ENCODE measurements around the gene PSME4. TPM values are rescaled to one million over a fixed set of nuclear protein-coding genes. Genes with fewer than 3 reads are reported as not detected.
A peak's percentile ranks its signal among the peaks of the same experiment; 100 is the strongest.
"Not testable (repeated sequence)": the region's sequence is repeated elsewhere in the genome, so short reads cannot be mapped to it uniquely, and the experiment has no call there.

The PSME4 gene
- total RNA-seq, 2 donors from 2014 or later, result 50.1 to 56.0 TPM

DNA sequence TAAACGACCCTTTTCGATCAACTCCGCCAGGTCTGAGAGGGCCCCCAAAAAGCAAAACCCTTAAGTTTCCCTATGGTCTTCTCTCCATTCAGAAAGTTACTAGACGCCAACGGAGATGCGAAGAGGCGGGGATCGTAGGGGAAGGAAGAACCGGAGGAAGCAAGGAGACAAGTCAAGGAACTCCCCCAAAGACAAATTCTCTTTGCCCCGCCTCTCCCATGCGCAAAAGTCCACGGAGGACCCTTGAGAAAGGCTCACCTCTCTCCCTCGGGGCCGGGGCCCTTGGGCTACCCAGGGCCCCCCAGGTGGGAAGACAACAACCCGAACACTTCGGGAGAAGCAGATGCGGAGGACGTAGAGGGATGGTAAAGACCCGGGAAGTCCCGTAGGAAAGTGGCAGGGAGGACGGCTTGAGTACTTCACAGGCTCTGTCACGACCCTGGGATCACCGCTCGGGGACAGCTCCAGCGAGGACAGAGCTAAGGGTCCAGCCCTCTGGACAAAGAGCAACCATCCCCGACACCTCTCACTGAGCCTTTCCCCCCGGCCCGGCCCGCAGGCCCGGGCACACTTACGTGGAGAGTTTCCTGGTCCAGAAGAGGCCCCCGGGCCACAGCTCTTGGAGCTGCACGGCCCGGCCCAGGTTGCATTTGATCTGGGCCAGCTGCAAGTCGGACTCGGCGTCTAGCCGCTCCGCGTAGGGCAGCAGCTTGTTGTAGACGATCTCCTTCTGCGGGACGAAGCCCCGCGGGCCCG, 647 bp downstream of the PSME4 start:
- TF ChIP-seq, protein P1, sequence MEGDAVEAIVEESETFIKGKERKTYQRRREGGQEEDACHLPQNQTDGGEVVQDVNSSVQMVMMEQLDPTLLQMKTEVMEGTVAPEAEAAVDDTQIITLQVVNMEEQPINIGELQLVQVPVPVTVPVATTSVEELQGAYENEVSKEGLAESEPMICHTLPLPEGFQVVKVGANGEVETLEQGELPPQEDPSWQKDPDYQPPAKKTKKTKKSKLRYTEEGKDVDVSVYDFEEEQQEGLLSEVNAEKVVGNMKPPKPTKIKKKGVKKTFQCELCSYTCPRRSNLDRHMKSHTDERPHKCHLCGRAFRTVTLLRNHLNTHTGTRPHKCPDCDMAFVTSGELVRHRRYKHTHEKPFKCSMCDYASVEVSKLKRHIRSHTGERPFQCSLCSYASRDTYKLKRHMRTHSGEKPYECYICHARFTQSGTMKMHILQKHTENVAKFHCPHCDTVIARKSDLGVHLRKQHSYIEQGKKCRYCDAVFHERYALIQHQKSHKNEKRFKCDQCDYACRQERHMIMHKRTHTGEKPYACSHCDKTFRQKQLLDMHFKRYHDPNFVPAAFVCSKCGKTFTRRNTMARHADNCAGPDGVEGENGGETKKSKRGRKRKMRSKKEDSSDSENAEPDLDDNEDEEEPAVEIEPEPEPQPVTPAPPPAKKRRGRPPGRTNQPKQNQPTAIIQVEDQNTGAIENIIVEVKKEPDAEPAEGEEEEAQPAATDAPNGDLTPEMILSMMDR (IDR thresholded peaks at IDR 0.05), result no peak
- H3K9me3 ChIP-seq, result no peaks in the 10 kb centered on the region
- peak overlapping the region; percentile 98 for H3K4me3 ChIP-seq
- ATAC-seq (ENCODE audit: insufficient number of reproducible peaks, low FRiP score, low read depth) (no peak), DNase-seq (ENCODE audit: low spot score) (peak; percentile 7)
- H3K27ac ChIP-seq, result peak overlapping the region; percentile 99
- no peaks in the 10 kb centered on the region for H3K27me3 ChIP-seq (replicated peaks; ENCODE audit: insufficient read depth)
- H3K4me1 ChIP-seq (ENCODE audit: control insufficient read depth in 1 of 2, low read depth in 2 of 2), result peaks cover 15 to 47% of the 10 kb centered on the region in 2 donors
- peaks cover 8% of the 10 kb centered on the region for H3K36me3 ChIP-seq

DNA sequence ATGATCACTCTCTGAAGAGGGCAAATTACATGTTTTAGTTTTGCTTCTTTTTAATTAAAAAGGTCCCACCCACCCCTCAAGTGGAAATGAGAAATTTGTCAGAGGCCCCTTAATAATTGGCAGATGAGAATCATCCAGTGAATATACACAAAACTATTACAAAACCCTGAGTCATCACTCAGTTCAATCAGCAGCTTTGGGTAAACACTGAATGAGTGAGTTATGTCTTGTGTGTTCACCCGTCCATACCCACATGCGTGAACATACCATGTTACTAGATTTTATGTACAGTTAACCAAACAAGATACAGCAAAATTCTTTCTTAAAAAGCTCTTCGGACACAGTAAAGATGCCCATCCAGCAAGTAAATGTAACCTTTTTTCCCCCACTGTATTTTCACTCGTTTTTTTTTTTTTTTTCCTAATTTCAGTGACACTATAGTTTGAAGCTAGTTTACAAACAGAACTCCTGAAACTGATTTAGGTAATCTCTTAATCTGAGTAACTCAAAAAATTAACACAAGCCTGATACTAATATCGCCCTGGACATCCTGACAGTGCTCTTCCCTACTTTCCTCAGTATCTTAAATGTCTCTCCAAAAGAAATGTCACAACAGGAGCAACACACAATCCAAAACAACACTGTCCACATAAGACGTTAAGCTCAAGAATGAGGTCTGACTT, 1.4 kb downstream of the PSME4 start:
- no peaks in the 10 kb centered on the region for H3K27me3 ChIP-seq (replicated peaks; ENCODE audit: insufficient read depth)
- H3K9me3 ChIP-seq, result no peaks in the 10 kb centered on the region
- ATAC-seq (ENCODE audit: insufficient number of reproducible peaks, low FRiP score, low read depth) (no peak), DNase-seq (ENCODE audit: low spot score) (no peak)
- TF ChIP-seq, protein P1 (IDR thresholded peaks at IDR 0.05), result no peak
- peaks cover 21 to 54% of the 10 kb centered on the region in 2 donors for H3K4me1 ChIP-seq (ENCODE audit: control insufficient read depth in 1 of 2, low read depth in 2 of 2)
- peak overlapping the region; percentile 99 for H3K27ac ChIP-seq
- H3K4me3 ChIP-seq, result peak overlapping the region; percentile 98
- peaks cover 5% of the 10 kb centered on the region for H3K36me3 ChIP-seq

DNA sequence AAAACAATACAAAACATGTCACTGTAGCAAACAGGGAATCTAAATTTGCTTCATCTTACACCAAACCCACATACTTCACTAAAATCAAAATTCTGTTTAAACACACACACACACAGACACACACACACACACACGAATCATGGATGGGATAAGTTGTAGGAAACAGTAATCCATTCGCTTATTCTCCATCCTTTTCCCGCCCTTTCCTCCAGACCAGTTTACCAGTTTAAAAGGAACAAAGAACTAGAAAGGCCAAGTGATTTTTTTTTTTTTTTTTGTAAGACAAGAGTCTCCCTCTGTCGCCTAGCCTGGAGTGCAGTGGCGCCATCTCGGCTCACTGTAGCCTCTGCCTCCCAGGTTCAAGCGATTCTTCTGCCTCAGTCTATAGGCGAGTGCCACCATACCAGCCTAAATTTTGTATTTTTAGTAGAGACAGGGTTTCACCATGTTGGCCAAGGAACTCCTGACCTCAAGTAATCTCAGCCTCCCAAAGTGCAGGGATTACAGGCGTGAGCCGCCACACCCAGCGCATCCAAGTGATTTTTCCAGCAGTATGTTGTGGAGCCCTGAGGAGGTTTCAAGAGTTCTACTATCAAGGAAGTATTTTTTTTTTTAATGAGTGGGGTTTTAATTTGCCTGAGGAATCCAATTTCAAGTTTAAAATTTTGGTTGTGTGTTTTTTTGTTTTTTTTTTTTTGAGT, 5.7 kb downstream of the PSME4 start:
- Histone ChIP-seq H3K27me3 (replicated peaks; ENCODE audit: insufficient read depth) (no peaks in the 10 kb centered on the region), H3K36me3 (no peaks in the 10 kb centered on the region), H3K27ac (no peak overlapping the region), H3K9me3 (no peaks in the 10 kb centered on the region), H3K4me1 (ENCODE audit: control insufficient read depth in 1 of 2, low read depth in 2 of 2) (peaks cover 31 to 74% of the 10 kb centered on the region in 2 donors), H3K4me3 (no peak overlapping the region)
- TF ChIP-seq, protein P1 (IDR thresholded peaks at IDR 0.05), result no peak
- ATAC-seq (ENCODE audit: insufficient number of reproducible peaks, low FRiP score, low read depth) (no peak), DNase-seq (ENCODE audit: low spot score) (no peak)

DNA sequence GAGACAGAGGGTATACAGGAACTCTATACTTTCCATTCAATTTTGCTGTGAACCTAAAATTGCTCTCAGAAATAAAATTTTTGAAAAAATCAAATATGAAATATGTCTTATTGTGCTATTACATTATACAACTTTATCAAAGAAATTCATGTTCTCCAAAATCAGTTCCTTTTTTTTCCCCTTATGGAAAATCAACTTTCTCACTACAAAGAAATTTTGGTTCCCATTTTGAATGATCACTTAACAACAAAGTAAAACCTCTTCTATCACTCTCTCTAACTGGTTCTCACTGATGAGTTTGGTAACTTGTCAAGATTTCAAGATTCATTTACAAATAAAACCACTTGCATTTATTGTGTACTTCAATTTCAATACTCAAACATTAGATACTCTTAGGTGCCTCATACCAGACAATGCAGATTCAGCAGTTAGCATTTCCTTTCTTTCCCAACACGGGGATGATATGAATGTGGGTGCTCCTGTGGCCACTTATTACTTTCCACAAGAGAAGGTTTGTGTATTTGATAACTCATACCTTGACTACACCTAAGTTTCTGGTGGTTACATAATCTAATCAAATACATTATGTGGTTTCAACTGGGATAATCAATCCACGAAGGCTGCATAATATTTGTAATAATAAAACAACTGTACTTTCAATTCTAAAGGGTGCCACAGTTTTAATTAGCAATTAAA, 6.4 kb downstream of the PSME4 start:
- Histone ChIP-seq H3K4me1 (ENCODE audit: control insufficient read depth in 1 of 2, low read depth in 2 of 2) (peaks cover 31 to 74% of the 10 kb centered on the region in 2 donors), H3K9me3 (no peaks in the 10 kb centered on the region), H3K36me3 (no peaks in the 10 kb centered on the region), H3K27me3 (replicated peaks; ENCODE audit: insufficient read depth) (no peaks in the 10 kb centered on the region), H3K27ac (no peak overlapping the region), H3K4me3 (no peak overlapping the region)
- TF ChIP-seq, protein P1 (IDR thresholded peaks at IDR 0.05), result no peak
- no peak for DNase-seq (ENCODE audit: low spot score)
- ATAC-seq (ENCODE audit: insufficient number of reproducible peaks, low FRiP score, low read depth), result no peak

DNA sequence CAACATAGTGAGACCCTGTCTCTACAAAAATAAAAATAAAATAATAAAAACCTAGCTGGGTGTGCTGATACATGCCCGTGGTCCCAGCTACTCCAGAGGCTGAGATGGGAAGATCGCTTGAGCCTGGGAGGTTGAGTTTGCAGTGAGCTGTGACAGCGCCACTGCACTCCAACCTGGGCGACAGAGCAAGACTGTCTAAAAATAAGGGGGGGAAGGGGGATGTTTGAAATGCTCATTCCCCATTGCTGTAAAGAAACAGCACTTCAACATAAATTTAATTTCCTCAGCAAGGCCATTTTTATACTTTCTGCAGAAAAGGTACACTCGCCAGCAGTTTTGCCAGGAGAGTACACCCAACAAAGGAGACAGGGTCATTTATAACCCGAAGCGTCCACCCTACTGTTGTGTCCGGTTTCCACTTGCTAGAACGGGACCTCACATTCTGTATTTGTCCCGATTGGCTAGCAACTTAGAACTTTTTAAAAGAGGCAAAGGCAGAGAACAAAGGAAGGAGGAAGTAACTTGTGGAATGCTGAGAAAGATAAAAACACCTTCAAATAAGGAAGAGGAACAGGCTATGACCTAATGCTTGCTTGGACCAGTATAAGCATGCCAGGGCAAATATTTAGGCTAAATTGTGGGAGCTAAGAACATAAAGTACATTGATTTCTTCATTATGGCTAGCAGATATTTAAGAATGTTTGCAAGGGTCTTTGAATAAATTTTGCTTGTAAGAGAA, 9.1 kb downstream of the PSME4 start:
- H3K36me3 ChIP-seq; ATAC-seq (ENCODE audit: insufficient number of reproducible peaks, low FRiP score, low read depth); H3K9me3 ChIP-seq; H3K27me3 ChIP-seq (replicated peaks; ENCODE audit: insufficient read depth); H3K27ac ChIP-seq; DNase-seq (ENCODE audit: low spot score): not testable (repeated sequence)
- H3K4me1 ChIP-seq (ENCODE audit: control insufficient read depth in 1 of 2, low read depth in 2 of 2), result peaks cover 18 to 51% of the 10 kb centered on the region in 2 donors
- H3K4me3 ChIP-seq, result peak overlapping the region; percentile 48

Data from thoracic aorta (tissue), 2 donors.